H1 (cell line): ENCODE results near the gene GXYLT2. TPM values are rescaled to one million over a fixed set of nuclear protein-coding genes. Genes with fewer than 3 reads are reported as not detected.

Experiments used
- CTCF ChIA-PET: fragments of 300-600 bp; sonication (Branson Sonifier 250); formaldehyde crosslinking; loops from one replicate; lab custom pipeline; 2021; ENCODE audit not compliant: partially characterized antibody; lab: Charles Lee
- POLR2A ChIA-PET: fragments of 300-600 bp; sonication (Branson Sonifier 250); formaldehyde crosslinking; loops from one replicate; lab custom pipeline; 2021; ENCODE audit warnings: inconsistent platforms; ENCODE audit not compliant: partially characterized antibody; lab: Charles Lee
- DNase-seq, 2 experiments: peaks; one replicate each; pipeline versions ENCODE4 v3.0.0 to v3.0.0-alpha.2; 2010 to 2022; ENCODE audit warnings: low spot score in 2 of 2, low read depth in 1 of 2, mixed read lengths in 1 of 2
- FAIRE-seq: peaks from 2 replicates; lab custom pipeline; 2011; peaks lifted over from hg19 to GRCh38; lab: Jason Lieb, UNC
- H2AFZ ChIP-seq: 2 replicates; pipeline ENCODE4 v1.8.1; 2012; ENCODE audit warnings: low read length, inconsistent platforms
- H2AK5ac ChIP-seq: 2 replicates; pipeline ENCODE4 v1.6.1; 2013; ENCODE audit warnings: low read depth, low read length
- H2BK120ac ChIP-seq: replicated peaks from 2 replicates; pipeline ENCODE3; 2013; ENCODE audit warnings: low read depth, low read length, inconsistent platforms
- H2BK12ac ChIP-seq: 2 replicates; pipeline ENCODE4 v1.6.1; 2013; ENCODE audit warnings: low read depth, low read length
- H2BK15ac ChIP-seq: 2 replicates; pipeline ENCODE4 v1.6.1; 2013; ENCODE audit warnings: low read length
- H2BK20ac ChIP-seq: 2 replicates; pipeline ENCODE4 v1.6.1; 2013; ENCODE audit warnings: low read length
- H2BK5ac ChIP-seq: 2 replicates; pipeline ENCODE4 v1.6.1; 2013; ENCODE audit warnings: low read depth, low read length
- H3K14ac ChIP-seq: 2 replicates; pipeline ENCODE4 v1.6.1; 2013; ENCODE audit warnings: inconsistent platforms; ENCODE audit not compliant: insufficient read length
- H3K18ac ChIP-seq: 2 replicates; pipeline ENCODE4 v1.6.1; 2013; ENCODE audit warnings: low read length; ENCODE audit errors: extremely low read depth
- H3K23ac ChIP-seq: 2 replicates; pipeline ENCODE4 v1.6.1; 2013; ENCODE audit warnings: inconsistent platforms; ENCODE audit not compliant: insufficient read length
- H3K23me2 ChIP-seq: 2 replicates; pipeline ENCODE4 v1.6.1; 2013; ENCODE audit warnings: low read depth, low read length
- H3K27ac ChIP-seq: 2 replicates; pipeline ENCODE4 v1.6.1; 2011; ENCODE audit warnings: low read depth, low read length, inconsistent platforms
- H3K27me3 ChIP-seq, 4 experiments: replicated peaks in 1 of 4; 1 replicate in 1 of 4; 2 replicates in 3 of 4; pipeline versions ENCODE4 v1.6.1 to v1.8.1; 2011 to 2013; ENCODE audit warnings: low read length in 3 of 4, mild to moderate bottlenecking in 3 of 4, inconsistent platforms in 2 of 4, mixed read lengths in 2 of 4, moderate library complexity in 1 of 4; ENCODE audit not compliant: control insufficient read depth in 3 of 4, insufficient read depth in 3 of 4; ENCODE audit errors: extremely low read depth in 1 of 4
- H3K36me3 ChIP-seq, 4 experiments: 2 replicates each; pipeline versions ENCODE4 v1.6.1 to v1.8.1; 2011 to 2013; ENCODE audit warnings: mild to moderate bottlenecking in 4 of 4, low read length in 3 of 4, moderate library complexity in 2 of 4, control low read depth in 1 of 4, inconsistent platforms in 1 of 4; ENCODE audit not compliant: insufficient read depth in 4 of 4, control insufficient read depth in 2 of 4
- H3K4ac ChIP-seq: replicated peaks from 2 replicates; pipeline ENCODE3; 2013; ENCODE audit warnings: low read length, low read depth, mixed read lengths, inconsistent platforms; ENCODE audit not compliant: insufficient read length
- H3K4me1 ChIP-seq, 4 experiments: replicated peaks in 1 of 4; 1 replicate in 1 of 4; 2 replicates in 3 of 4; pipeline versions ENCODE4 v1.6.1 to v1.8.1; 2011 to 2013; ENCODE audit warnings: low read length in 3 of 4, inconsistent platforms in 2 of 4, mixed read lengths in 1 of 4; ENCODE audit not compliant: insufficient read depth in 4 of 4, control insufficient read depth in 3 of 4
- H3K4me2 ChIP-seq, 2 experiments: 2 replicates each; pipeline versions ENCODE4 v1.6.1 to v1.8.1; 2011 to 2013; ENCODE audit warnings: low read depth in 2 of 2, low read length in 2 of 2, control low read depth in 1 of 2, inconsistent platforms in 1 of 2, mild to moderate bottlenecking in 1 of 2; ENCODE audit not compliant: insufficient read depth in 1 of 2
- H3K4me3 ChIP-seq, 4 experiments: fragments of 200-600, 300-600 bp in 1 of 4; sonication (generic), shearing (Covaris generic), sonication (Bioruptor Twin) in 1 of 4; 2 replicates each; pipeline versions ENCODE4 v1.5.1 to v1.8.1; 2011 to 2016; ENCODE audit warnings: low read length in 4 of 4, low read depth in 3 of 4, control low read depth in 2 of 4, inconsistent platforms in 2 of 4, mild to moderate bottlenecking in 2 of 4, mixed read lengths in 1 of 4, moderate library complexity in 1 of 4; ENCODE audit not compliant: insufficient read depth in 2 of 4; ENCODE audit errors: extremely low read depth in 1 of 4
- H3K56ac ChIP-seq: replicated peaks from 2 replicates; pipeline ENCODE3; 2013; ENCODE audit warnings: low read depth, mild to moderate bottlenecking, mixed read lengths, low read length, inconsistent platforms; ENCODE audit not compliant: insufficient read length
- H3K79me1 ChIP-seq: 2 replicates; pipeline ENCODE4 v1.6.1; 2013; ENCODE audit warnings: low read depth, low read length, control low read depth
- H3K79me2 ChIP-seq, 2 experiments: 2 replicates each; pipeline versions ENCODE4 v1.6.1 to v1.8.1; 2012 to 2013; ENCODE audit warnings: low read length in 2 of 2, mild to moderate bottlenecking in 2 of 2, inconsistent platforms in 1 of 2; ENCODE audit not compliant: insufficient read depth in 2 of 2, control insufficient read depth in 1 of 2
- H3K9ac ChIP-seq, 4 experiments: replicated peaks in 1 of 4; 1 replicate in 1 of 4; 2 replicates in 3 of 4; pipeline versions ENCODE4 v1.6.1 to v1.8.1; 2011 to 2013; ENCODE audit warnings: low read depth in 3 of 4, low read length in 3 of 4, control low read depth in 2 of 4, mild to moderate bottlenecking in 2 of 4, moderate library complexity in 2 of 4, inconsistent platforms in 1 of 4; ENCODE audit errors: extremely low read depth in 1 of 4
- H3K9me3 ChIP-seq, 2 experiments: 2 replicates each; pipeline versions ENCODE4 v1.6.1 to v1.8.1; 2012 to 2013; ENCODE audit warnings: mild to moderate bottlenecking in 2 of 2, moderate library complexity in 2 of 2, control low read depth in 1 of 2, inconsistent platforms in 1 of 2, low read depth in 1 of 2, low read length in 1 of 2, mixed read lengths in 1 of 2; ENCODE audit not compliant: insufficient read depth in 2 of 2
- H4K20me1 ChIP-seq, 2 experiments: replicated peaks in 1 of 2; 2 replicates each; pipeline versions ENCODE3 to v1.8.1; 2011 to 2013; ENCODE audit warnings: inconsistent platforms in 2 of 2, low read length in 2 of 2, mild to moderate bottlenecking in 1 of 2; ENCODE audit not compliant: insufficient read depth in 2 of 2, control insufficient read depth in 1 of 2
- H4K5ac ChIP-seq: 2 replicates; pipeline ENCODE4 v1.6.1; 2013; ENCODE audit warnings: low read length, low read depth, mixed read lengths, inconsistent platforms; ENCODE audit not compliant: insufficient read length
- H4K8ac ChIP-seq: 2 replicates; pipeline ENCODE4 v1.8.0; 2013; ENCODE audit warnings: mild to moderate bottlenecking, moderate library complexity, low read length, inconsistent platforms; ENCODE audit not compliant: insufficient read depth; ENCODE audit errors: extremely low read depth
- H4K91ac ChIP-seq: replicated peaks from 2 replicates; pipeline ENCODE3; 2013; ENCODE audit warnings: low read length, mixed read lengths, inconsistent platforms; ENCODE audit not compliant: insufficient read length
- BRCA1 ChIP-seq: IDR thresholded peaks from 2 replicates; pipeline ENCODE4 v1.6.1; 2012; ENCODE audit warnings: low read depth, low read length, improper control_type of control experiment
- CBX5 ChIP-seq: fragments of 300-800, 300-1000 bp; sonication (generic); IDR thresholded peaks from 2 replicates; pipeline ENCODE4 v1.7.1; 2016; ENCODE audit warnings: antibody characterized with exemption, low read length, low read depth
- CBX8 ChIP-seq: fragments of 300-800, 300-1000 bp; sonication (generic); IDR thresholded peaks from 2 replicates; pipeline ENCODE4 v1.7.1; 2016; ENCODE audit warnings: low read depth, low read length, borderline replicate concordance
- JUN ChIP-seq: IDR thresholded peaks from 2 replicates; pipeline ENCODE4 v1.6.1; 2011; ENCODE audit warnings: low read depth, mild to moderate bottlenecking, improper control_type of control experiment, low read length
- KDM1A ChIP-seq: fragments of 200-600, 300-600 bp; sonication (generic); IDR thresholded peaks from 2 replicates; pipeline ENCODE4 v1.7.1; 2016; ENCODE audit warnings: mild to moderate bottlenecking, low read length, borderline replicate concordance
- KDM5A ChIP-seq: fragments of 200-600 bp; IDR thresholded peaks from 2 replicates; pipeline ENCODE4 v1.7.1; 2012; ENCODE audit warnings: mild to moderate bottlenecking, low read length, inconsistent platforms, mixed read lengths
- MAFK ChIP-seq: IDR thresholded peaks from 2 replicates; pipeline ENCODE4 v1.6.1; 2012; ENCODE audit warnings: low read depth, mild to moderate bottlenecking, improper control_type of control experiment, low read length
- NANOG ChIP-seq: IDR thresholded peaks from 2 replicates; pipeline ENCODE4 v1.6.1; 2011; ENCODE audit warnings: low read length, low read depth, mild to moderate bottlenecking, inconsistent platforms; ENCODE audit not compliant: insufficient read depth, poor library complexity, severe bottlenecking
- NRF1 ChIP-seq: IDR thresholded peaks from 2 replicates; pipeline ENCODE4 v1.6.1; 2011; ENCODE audit warnings: mild to moderate bottlenecking, low read depth, low read length, improper control_type of control experiment
- PHF8 ChIP-seq: fragments of 200-600 bp; sonication (generic); conservative IDR thresholded peaks from 2 replicates; pipeline ENCODE4 v1.7.1; 2012; ENCODE audit warnings: low read depth, mild to moderate bottlenecking, inconsistent platforms, low read length, moderate library complexity
- POLR2AphosphoS5 ChIP-seq: IDR thresholded peaks from 2 replicates; pipeline ENCODE4 v1.6.1; 2011; ENCODE audit warnings: low read depth, low read length
- RBBP5 ChIP-seq: IDR thresholded peaks from 2 replicates; pipeline ENCODE4 v1.7.1; 2012; ENCODE audit warnings: low read depth, mild to moderate bottlenecking, inconsistent platforms, low read length, moderate library complexity, borderline replicate concordance
- TAF7 ChIP-seq: optimal IDR thresholded peaks from 2 replicates; pipeline ENCODE3; 2011; ENCODE audit warnings: low read depth, mild to moderate bottlenecking, inconsistent platforms, low read length, moderate library complexity, borderline replicate concordance
- WGBS, 2 experiments: shearing (Covaris generic) in 1 of 2; methylation state at CpG; one replicate each; pipeline versions ENCODE4 v1.1.6 to v1.1.7; 2013 to 2015; ENCODE audit warnings: low lambda C conversion rate in 2 of 2, mixed read lengths in 2 of 2, inconsistent platforms in 1 of 2, low coverage in 1 of 2, missing lambda C conversion rate in 1 of 2; ENCODE audit not compliant: insufficient replicate concordance in 2 of 2, insufficient coverage in 1 of 2, insufficient read length in 1 of 2; ENCODE audit errors: extremely low coverage in 1 of 2, missing lambda C conversion rate in 1 of 2; 5-methylcytosine and 5-hydroxymethylcytosine counted together
- polyA plus RNA-seq, 7 experiments: library from polyadenylated mRNA; depleted of rRNA in 3 of 7; stranded (reverse) in 5 of 7; unstranded in 2 of 7; fragments of >200 nt in 5 of 7; fragments of 200-250 nt in 2 of 7; gene quantifications; 1 replicate in 5 of 7; 2 replicates in 1 of 7; 4 replicates in 1 of 7; pipeline versions ENCODE4 v1.2.1 to v1.2.3, GENCODE V29; 2011 to 2013; ENCODE audit warnings: missing spikeins in 2 of 7, mixed read lengths in 2 of 7
- total RNA-seq: library from RNA; stranded (reverse); fragmentation: NEBNext Ultra II Directional; extraction: Animal tissue kit (Norgen Biotek cat#: 25700); gene quantifications from 2 replicates; pipeline ENCODE4 v1.2.1, GENCODE V29; 2021

GXYLT2 gene
- total and polyA plus RNA-seq, 2 of the 8 experiments (the other 6 are each of a cell fraction or from before 2014, with no cell fraction given) = 1.8 to 5.6 TPM

DNA sequence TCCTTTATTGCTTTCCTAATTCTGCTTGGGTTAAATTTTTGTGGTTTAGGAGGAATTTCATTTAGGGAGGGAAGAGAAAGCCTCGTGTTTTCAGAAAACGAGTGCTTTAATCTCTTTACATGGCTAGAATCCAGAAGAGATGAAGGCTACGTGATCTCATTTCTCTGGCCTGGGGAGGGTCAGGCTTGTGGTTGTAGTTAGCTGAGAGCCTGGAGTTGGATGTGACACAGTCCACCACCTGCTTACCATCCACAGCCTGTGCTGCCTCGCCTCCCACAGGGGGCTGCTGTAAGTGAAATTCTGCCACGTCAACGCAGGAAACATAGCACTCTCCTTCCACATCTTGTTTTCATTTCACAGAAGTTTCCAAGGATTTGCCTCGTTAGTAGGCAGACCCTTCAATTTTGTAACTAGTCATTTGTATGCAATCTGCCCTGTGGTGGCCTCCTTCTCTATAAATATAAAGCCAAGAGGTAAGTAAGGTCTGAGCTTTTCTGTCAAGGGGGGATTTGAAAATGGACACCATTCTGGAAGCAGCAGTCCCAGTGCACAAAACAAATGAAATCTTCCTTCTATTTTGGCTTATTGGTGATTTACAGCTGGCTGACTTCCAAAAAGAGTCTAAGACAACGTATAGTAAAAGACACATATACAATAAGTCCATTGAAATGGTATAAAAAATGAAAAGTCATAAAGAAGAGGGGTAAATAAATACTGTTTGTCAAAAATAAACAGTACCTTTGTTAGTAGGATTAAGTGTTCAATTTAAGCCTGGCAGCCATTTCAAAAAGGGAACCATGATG, 3.4 kb downstream of the GXYLT2 start:
- H3K27me3 ChIP-seq = peaks cover 0 to 37% (median 18%) of the 10 kb centered on the region in 4 experiments; a peak in 5 of 7 replicates
- H3K79me2 ChIP-seq = no peaks in the 10 kb centered on the region
- H4K8ac ChIP-seq = no peak overlapping the region
- POLR2A ChIA-PET = no interaction called here
- no peak overlapping the region for H3K27ac ChIP-seq
- peaks cover 0 to 2% of the 10 kb centered on the region in 2 experiments for H4K20me1 ChIP-seq
- no peaks in the 10 kb centered on the region for H3K36me3 ChIP-seq
- peak overlapping the region in 1 of 4 experiments; percentile 1; a peak in 1 of 7 replicates for H3K9ac ChIP-seq
- no peaks in the 10 kb centered on the region for H3K79me1 ChIP-seq
- H2AK5ac ChIP-seq = no peak overlapping the region
- no peak overlapping the region for H2BK5ac ChIP-seq
- DNase-seq = no peak
- no peak for TF ChIP-seq TAF7
- no peak for TF ChIP-seq PHF8
- TF ChIP-seq KDM5A = no peak
- TF ChIP-seq CBX8 = no peak
- TF ChIP-seq NRF1 = no peak
- TF ChIP-seq CBX5 = no peak
- no peak for TF ChIP-seq RBBP5
- no peak for TF ChIP-seq JUN
- no peak for TF ChIP-seq NANOG
- TF ChIP-seq BRCA1 = no peak
- TF ChIP-seq POLR2AphosphoS5 = no peak
- TF ChIP-seq MAFK = no peak
- no peak for TF ChIP-seq KDM1A
- H3K4ac ChIP-seq = no peak overlapping the region
- FAIRE-seq = no peak
- WGBS, 2 experiments = 71% methylated on average over 8 of the region's 8 CpGs; no CpG with 5 or more reads in 1 of the 2 experiments
- no peak overlapping the region for H3K4me3 ChIP-seq
- H3K23ac ChIP-seq = no peak overlapping the region
- CTCF ChIA-PET = interaction anchor here (0.6 to 2.3 kb wide), 9 partner anchors 15 to 484 kb away, joined by 3 to 13 read pairs (median 4); no protein-coding TSS in a partner anchor
- H2BK15ac ChIP-seq = no peak overlapping the region
- peaks cover 6% of the 10 kb centered on the region for H3K23me2 ChIP-seq
- H3K4me1 ChIP-seq = peaks cover 2 to 8% (median 6%) of the 10 kb centered on the region in 4 experiments; a peak in 6 of 7 replicates
- H4K91ac ChIP-seq = no peak overlapping the region
- no peak overlapping the region for H3K18ac ChIP-seq
- no peak overlapping the region for H2AFZ ChIP-seq
- H3K9me3 ChIP-seq = no peaks in the 10 kb centered on the region
- H2BK20ac ChIP-seq = no peak overlapping the region
- no peak overlapping the region for H4K5ac ChIP-seq
- H2BK12ac ChIP-seq = no peak overlapping the region
- no peak overlapping the region for H3K56ac ChIP-seq
- no peak overlapping the region for H3K14ac ChIP-seq
- no peak overlapping the region for H3K4me2 ChIP-seq
- H2BK120ac ChIP-seq = no peak overlapping the region
